Measurements from ENCODE around the gene STXBP1. TPM values are rescaled to one million over a fixed set of nuclear protein-coding genes. Genes with fewer than 3 reads are reported as not detected.
A peak's percentile ranks its signal among the peaks of the same experiment; 100 is the strongest.

STXBP1 gene
- total and polyA plus RNA-seq, 7 donors: 3.7 to 97.2 (median 32.3) TPM

GRCh38 chr9:127652733-127653132 is 40.7 kb downstream of the STXBP1 start:
- intact Hi-C loops (cut with DNase I): no loop called here
- H3K27ac ChIP-seq: no peak overlapping the region
- 89 to 90% methylated on average over 3 of the region's 3 CpGs for WGBS, 2 donors

DNA sequence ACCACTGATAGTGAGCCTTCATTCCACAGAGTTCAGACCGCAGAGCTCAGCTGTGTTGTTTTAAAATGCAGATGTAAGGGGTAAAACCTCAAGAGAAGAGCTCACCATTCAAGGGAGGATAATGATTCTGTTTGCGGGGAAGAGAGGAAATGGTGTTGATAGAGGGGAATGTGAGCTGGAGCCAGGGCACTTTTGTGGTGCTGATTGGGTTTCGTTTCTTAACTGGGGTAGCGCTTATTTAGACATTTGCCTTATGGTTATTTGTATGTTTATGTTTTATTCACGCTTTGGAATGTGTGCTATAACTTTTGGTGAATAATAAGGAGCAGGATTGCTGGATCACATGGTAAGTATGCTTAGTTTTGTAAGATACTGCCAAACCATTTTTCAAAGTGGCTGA is 42.5 kb downstream of the STXBP1 start:
- Histone ChIP-seq H3K36me3 (peaks cover 0 to 34% (median 7%) of the 10 kb centered on the region in 4 donors), H3K27me3 (no peaks in the 10 kb centered on the region), H3K9me3 (no peaks in the 10 kb centered on the region), H3K4me1 (no peaks in the 10 kb centered on the region), H3K27ac (no peak overlapping the region), H3K4me3 (no peak overlapping the region)
- no peak for DNase-seq
- TF ChIP-seq POLR2AphosphoS5 (IDR thresholded peaks at IDR 0.05) (no peak), POLR2A (IDR thresholded peaks at IDR 0.05) (no peak), EP300 (IDR thresholded peaks at IDR 0.05) (no peak)
- TF ChIP-seq, protein P1, sequence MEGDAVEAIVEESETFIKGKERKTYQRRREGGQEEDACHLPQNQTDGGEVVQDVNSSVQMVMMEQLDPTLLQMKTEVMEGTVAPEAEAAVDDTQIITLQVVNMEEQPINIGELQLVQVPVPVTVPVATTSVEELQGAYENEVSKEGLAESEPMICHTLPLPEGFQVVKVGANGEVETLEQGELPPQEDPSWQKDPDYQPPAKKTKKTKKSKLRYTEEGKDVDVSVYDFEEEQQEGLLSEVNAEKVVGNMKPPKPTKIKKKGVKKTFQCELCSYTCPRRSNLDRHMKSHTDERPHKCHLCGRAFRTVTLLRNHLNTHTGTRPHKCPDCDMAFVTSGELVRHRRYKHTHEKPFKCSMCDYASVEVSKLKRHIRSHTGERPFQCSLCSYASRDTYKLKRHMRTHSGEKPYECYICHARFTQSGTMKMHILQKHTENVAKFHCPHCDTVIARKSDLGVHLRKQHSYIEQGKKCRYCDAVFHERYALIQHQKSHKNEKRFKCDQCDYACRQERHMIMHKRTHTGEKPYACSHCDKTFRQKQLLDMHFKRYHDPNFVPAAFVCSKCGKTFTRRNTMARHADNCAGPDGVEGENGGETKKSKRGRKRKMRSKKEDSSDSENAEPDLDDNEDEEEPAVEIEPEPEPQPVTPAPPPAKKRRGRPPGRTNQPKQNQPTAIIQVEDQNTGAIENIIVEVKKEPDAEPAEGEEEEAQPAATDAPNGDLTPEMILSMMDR (IDR thresholded peaks at IDR 0.05): no peak
- intact Hi-C loops (cut with DNase I): no loop called here
- WGBS, 2 donors: 82 to 85% methylated on average over 5 of the region's 5 CpGs

More at GRCh38 chr9:127652733-127653132, 40.7 kb downstream of the STXBP1 start:
- DNase-seq: no peak
- H3K9me3 ChIP-seq: no peaks in the 10 kb centered on the region
- no peaks in the 10 kb centered on the region for H3K4me1 ChIP-seq
- TF ChIP-seq POLR2AphosphoS5 (IDR thresholded peaks at IDR 0.05) (no peak), POLR2A (IDR thresholded peaks at IDR 0.05) (no peak), EP300 (IDR thresholded peaks at IDR 0.05) (no peak)
- TF ChIP-seq, protein P1 (IDR thresholded peaks at IDR 0.05): no peak
- H3K4me3 ChIP-seq: no peak overlapping the region
- no peaks in the 10 kb centered on the region for H3K27me3 ChIP-seq
- H3K36me3 ChIP-seq: peaks cover 0 to 31% (median 7%) of the 10 kb centered on the region in 4 donors

DNA sequence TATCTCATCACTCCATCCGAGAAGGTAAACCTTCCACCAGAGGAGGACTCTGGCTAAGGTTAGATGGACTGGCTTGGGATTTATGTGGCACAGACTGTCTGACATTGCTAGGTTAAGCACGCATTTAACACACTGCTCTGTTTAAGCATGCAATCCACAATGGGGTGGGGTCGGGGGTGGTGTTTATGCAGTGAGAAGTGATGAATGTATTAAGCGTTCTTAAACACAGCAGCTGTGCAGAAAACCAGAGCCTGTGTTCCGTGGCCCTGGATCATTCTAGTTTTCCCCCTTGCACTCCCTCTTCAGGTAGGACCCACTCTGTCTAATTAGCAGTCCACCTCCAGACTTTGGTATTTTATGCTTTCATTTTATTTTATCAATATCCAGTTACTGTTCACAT is 46.4 kb downstream of the STXBP1 start:
- Histone ChIP-seq H3K4me1 (no peaks in the 10 kb centered on the region), H3K9me3 (no peaks in the 10 kb centered on the region), H3K27ac (no peak overlapping the region), H3K4me3 (no peak overlapping the region), H3K27me3 (no peaks in the 10 kb centered on the region), H3K36me3 (peaks cover 0 to 54% (median 4%) of the 10 kb centered on the region in 4 donors)
- DNase-seq: no peak
- 64 to 86% methylated on average over 5 of the region's 5 CpGs for WGBS, 2 donors
- intact Hi-C loops (cut with DNase I): no loop called here
- no peak for TF ChIP-seq POLR2AphosphoS5 (IDR thresholded peaks at IDR 0.05)
- TF ChIP-seq, protein P1 (IDR thresholded peaks at IDR 0.05): no peak
- no peak for TF ChIP-seq EP300 (IDR thresholded peaks at IDR 0.05)
- TF ChIP-seq POLR2A (IDR thresholded peaks at IDR 0.05): no peak

DNA sequence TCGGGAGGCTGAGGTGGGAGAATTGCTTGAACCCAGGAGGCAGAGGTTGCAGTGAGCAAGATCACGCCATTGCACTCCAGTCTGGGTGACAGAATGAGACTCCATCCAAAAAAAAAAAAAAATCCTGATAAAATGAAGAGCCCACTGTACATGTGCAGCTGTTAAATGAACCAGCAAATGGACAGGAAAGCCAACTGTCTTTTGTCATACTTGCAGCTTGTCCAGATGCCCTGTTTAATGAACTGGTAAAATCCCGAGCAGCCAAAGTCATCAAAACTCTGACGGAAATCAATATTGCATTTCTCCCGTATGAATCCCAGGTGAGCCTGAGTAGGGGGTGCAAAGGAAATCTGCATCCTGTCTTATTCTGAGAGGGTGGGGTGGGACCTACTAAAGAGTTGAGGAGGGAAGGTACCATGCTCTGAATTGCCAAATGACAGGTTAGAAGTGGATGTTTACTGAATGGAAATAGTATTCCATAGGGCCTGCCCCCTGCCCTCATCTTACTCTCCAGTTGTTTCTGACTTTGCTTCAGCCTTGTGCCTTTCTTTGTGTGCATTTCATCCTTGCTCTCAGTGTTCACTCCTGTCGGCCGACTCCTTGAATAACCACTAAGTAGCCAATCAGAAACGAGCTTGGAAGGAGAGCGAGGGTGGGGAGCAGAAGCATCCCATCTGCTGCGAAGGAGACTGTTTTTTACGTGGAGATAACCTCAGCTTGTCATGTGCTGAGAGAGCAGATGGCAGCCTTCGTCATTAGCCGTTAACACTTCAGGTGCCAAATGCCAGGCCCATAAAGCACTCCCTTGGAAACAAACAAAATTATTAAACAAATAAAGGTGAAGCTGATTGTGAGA is 49.0 kb downstream of the STXBP1 start:
- peak in 1 of 4 donors; percentile 19 for TF ChIP-seq POLR2AphosphoS5 (IDR thresholded peaks at IDR 0.05)
- TF ChIP-seq, protein P1 (IDR thresholded peaks at IDR 0.05): no peak

More for the DNA sequence above, 49.0 kb downstream of the STXBP1 start:
- Histone ChIP-seq H3K9me3 (no peaks in the 10 kb centered on the region), H3K36me3 (peaks cover 0 to 63% (median 8%) of the 10 kb centered on the region in 4 donors), H3K27me3 (no peaks in the 10 kb centered on the region), H3K4me1 (no peaks in the 10 kb centered on the region), H3K4me3 (no peak overlapping the region), H3K27ac (no peak overlapping the region)
- DNase-seq: no peak
- WGBS, 2 donors: 40 to 73% methylated on average over 13 of the region's 13 CpGs
- intact Hi-C loops (cut with DNase I): no loop called here
